HepG2 (cell line): Measurements from ENCODE around the gene ELAPOR1. TPM values are rescaled to one million over a fixed set of nuclear protein-coding genes. Genes with fewer than 3 reads are reported as not detected.

Experiments
- AGO1 ChIP-seq: fragments of 200-400 bp; formaldehyde crosslinking; IDR thresholded peaks from 2 replicates; pipeline ENCODE4 v1.6.1; 2017; ENCODE audit warnings: mild to moderate bottlenecking, low read depth, low read length, moderate library complexity; ENCODE audit not compliant: poor library complexity, severe bottlenecking
- CENPX ChIP-seq: sonication (generic); formaldehyde crosslinking; IDR thresholded peaks from 2 replicates; pipeline ENCODE4 v1.9.0; 2021; ENCODE audit warnings: mild to moderate bottlenecking, missing genetic modification reagents, moderate library complexity
- HDAC6 ChIP-seq: fragments of 200-600 bp; sonication (generic); IDR thresholded peaks from 2 replicates; pipeline ENCODE4 v1.7.0; 2017; ENCODE audit warnings: mild to moderate bottlenecking, antibody characterized with exemption, low read length, low read depth
- KLF11 ChIP-seq: IDR thresholded peaks from 2 replicates; pipeline ENCODE4 v1.6.1; 2016; ENCODE audit warnings: missing compliant biosample characterization
- ZMAT3 ChIP-seq: sonication (generic); formaldehyde crosslinking; conservative IDR thresholded peaks from 2 replicates; pipeline ENCODE4 v1.7.0; 2021; ENCODE audit warnings: missing genetic modification reagents
- ZNF20 ChIP-seq: sonication (generic); formaldehyde crosslinking; IDR thresholded peaks from 2 replicates; pipeline ENCODE4 v1.4.0; 2020; ENCODE audit warnings: mild to moderate bottlenecking, moderate library complexity, missing genetic modification reagents
- ZNF263 ChIP-seq: sonication (generic); formaldehyde crosslinking; IDR thresholded peaks from 2 replicates; pipeline ENCODE4 v1.4.0; 2020; ENCODE audit warnings: missing genetic modification reagents
- ZNF800 ChIP-seq: sonication (generic); formaldehyde crosslinking; IDR thresholded peaks from 2 replicates; pipeline ENCODE4 v1.4.0; 2020; ENCODE audit warnings: missing genetic modification reagents
- ZSCAN12 ChIP-seq: sonication (generic); formaldehyde crosslinking; IDR thresholded peaks from 2 replicates; pipeline ENCODE4 v1.9.0; 2021; ENCODE audit warnings: mild to moderate bottlenecking, missing genetic modification reagents
- polyA plus RNA-seq, 8 experiments: library from polyadenylated mRNA; depleted of rRNA in 3 of 8; stranded (reverse) in 7 of 8; unstranded in 1 of 8; fragments of >200 nt; fragmentation: Illumina TruSeq in 4 of 8; extraction: Trizol in 4 of 8; gene quantifications; 2 replicates each; pipeline versions ENCODE4 v1.2.1 to v1.2.3, GENCODE V29; 2011 to 2016; ENCODE audit warnings: low read depth in 4 of 8, missing spikeins in 1 of 8, mixed read lengths in 1 of 8; ENCODE audit not compliant: insufficient read depth in 1 of 8
- total RNA-seq, 5 experiments: library from RNA; depleted of rRNA; stranded (reverse); fragments of >200 nt; fragmentation: Illumina TruSeq; extraction: Trizol; gene quantifications; 2 replicates each; pipeline ENCODE4 v1.2.3, GENCODE V29; 2016; ENCODE audit warnings: low read depth in 1 of 5
- TF ChIP-seq, protein P1 (sequence below), 2 experiments: sonication (generic) in 1 of 2; formaldehyde crosslinking in 1 of 2; IDR thresholded peaks; 2 replicates each; pipeline versions ENCODE4 v1.4.0 to v1.6.1; 2016 to 2020; ENCODE audit warnings: borderline replicate concordance in 1 of 2, low read depth in 1 of 2, mild to moderate bottlenecking in 1 of 2, missing genetic modification reagents in 1 of 2
- TF ChIP-seq, protein P2 (sequence below): sonication (generic); formaldehyde crosslinking; IDR thresholded peaks from 2 replicates; pipeline ENCODE4 v1.9.0; 2021; ENCODE audit warnings: missing genetic modification reagents, borderline replicate concordance
- TF ChIP-seq, protein P3 (sequence below): sonication (generic); formaldehyde crosslinking; IDR thresholded peaks from 2 replicates; pipeline ENCODE4 v1.5.0; 2020; ENCODE audit warnings: missing genetic modification reagents
- TF ChIP-seq, protein P4 (sequence below): sonication (generic); formaldehyde crosslinking; IDR thresholded peaks from 2 replicates; pipeline ENCODE4 v1.4.0; 2020; ENCODE audit warnings: missing genetic modification reagents

Gene ELAPOR1
- total and polyA plus RNA-seq, 2 of the 13 experiments (the other 11 are each of a cell fraction or from before 2014, with no cell fraction given): 0.13 to 0.20 TPM

- TF ChIP-seq, protein P1, sequence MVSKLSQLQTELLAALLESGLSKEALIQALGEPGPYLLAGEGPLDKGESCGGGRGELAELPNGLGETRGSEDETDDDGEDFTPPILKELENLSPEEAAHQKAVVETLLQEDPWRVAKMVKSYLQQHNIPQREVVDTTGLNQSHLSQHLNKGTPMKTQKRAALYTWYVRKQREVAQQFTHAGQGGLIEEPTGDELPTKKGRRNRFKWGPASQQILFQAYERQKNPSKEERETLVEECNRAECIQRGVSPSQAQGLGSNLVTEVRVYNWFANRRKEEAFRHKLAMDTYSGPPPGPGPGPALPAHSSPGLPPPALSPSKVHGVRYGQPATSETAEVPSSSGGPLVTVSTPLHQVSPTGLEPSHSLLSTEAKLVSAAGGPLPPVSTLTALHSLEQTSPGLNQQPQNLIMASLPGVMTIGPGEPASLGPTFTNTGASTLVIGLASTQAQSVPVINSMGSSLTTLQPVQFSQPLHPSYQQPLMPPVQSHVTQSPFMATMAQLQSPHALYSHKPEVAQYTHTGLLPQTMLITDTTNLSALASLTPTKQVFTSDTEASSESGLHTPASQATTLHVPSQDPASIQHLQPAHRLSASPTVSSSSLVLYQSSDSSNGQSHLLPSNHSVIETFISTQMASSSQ (IDR thresholded peaks at IDR 0.05; ENCODE audit: low read depth): peak; percentile 38
- TF ChIP-seq, protein P1 (CRISPR knock-in tag; IDR thresholded peaks at IDR 0.05; ENCODE audit: borderline replicate concordance): peak; percentile 74; the same call in 1 of the 2 replicates
- TF ChIP-seq ZSCAN12 (CRISPR knock-in tag) (no peak), ZNF800 (CRISPR knock-in tag) (no peak), CENPX (CRISPR knock-in tag) (no peak), AGO1 (no peak), ZNF263 (peak; percentile 35; the same call in 1 of the 2 replicates), ZNF20 (CRISPR knock-in tag) (no peak), KLF11 (CRISPR knock-in tag) (no peak), HDAC6 (no peak), ZMAT3 (CRISPR knock-in tag) (no peak)
- TF ChIP-seq, protein P2, sequence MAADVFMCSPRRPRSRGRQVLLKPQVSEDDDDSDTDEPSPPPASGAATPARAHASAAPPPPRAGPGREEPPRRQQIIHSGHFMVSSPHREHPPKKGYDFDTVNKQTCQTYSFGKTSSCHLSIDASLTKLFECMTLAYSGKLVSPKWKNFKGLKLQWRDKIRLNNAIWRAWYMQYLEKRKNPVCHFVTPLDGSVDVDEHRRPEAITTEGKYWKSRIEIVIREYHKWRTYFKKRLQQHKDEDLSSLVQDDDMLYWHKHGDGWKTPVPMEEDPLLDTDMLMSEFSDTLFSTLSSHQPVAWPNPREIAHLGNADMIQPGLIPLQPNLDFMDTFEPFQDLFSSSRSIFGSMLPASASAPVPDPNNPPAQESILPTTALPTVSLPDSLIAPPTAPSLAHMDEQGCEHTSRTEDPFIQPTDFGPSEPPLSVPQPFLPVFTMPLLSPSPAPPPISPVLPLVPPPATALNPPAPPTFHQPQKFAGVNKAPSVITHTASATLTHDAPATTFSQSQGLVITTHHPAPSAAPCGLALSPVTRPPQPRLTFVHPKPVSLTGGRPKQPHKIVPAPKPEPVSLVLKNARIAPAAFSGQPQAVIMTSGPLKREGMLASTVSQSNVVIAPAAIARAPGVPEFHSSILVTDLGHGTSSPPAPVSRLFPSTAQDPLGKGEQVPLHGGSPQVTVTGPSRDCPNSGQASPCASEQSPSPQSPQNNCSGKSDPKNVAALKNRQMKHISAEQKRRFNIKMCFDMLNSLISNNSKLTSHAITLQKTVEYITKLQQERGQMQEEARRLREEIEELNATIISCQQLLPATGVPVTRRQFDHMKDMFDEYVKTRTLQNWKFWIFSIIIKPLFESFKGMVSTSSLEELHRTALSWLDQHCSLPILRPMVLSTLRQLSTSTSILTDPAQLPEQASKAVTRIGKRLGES (CRISPR knock-in tag): no peak
- TF ChIP-seq, protein P3, sequence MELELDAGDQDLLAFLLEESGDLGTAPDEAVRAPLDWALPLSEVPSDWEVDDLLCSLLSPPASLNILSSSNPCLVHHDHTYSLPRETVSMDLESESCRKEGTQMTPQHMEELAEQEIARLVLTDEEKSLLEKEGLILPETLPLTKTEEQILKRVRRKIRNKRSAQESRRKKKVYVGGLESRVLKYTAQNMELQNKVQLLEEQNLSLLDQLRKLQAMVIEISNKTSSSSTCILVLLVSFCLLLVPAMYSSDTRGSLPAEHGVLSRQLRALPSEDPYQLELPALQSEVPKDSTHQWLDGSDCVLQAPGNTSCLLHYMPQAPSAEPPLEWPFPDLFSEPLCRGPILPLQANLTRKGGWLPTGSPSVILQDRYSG (CRISPR knock-in tag): no peak
- TF ChIP-seq, protein P4, sequence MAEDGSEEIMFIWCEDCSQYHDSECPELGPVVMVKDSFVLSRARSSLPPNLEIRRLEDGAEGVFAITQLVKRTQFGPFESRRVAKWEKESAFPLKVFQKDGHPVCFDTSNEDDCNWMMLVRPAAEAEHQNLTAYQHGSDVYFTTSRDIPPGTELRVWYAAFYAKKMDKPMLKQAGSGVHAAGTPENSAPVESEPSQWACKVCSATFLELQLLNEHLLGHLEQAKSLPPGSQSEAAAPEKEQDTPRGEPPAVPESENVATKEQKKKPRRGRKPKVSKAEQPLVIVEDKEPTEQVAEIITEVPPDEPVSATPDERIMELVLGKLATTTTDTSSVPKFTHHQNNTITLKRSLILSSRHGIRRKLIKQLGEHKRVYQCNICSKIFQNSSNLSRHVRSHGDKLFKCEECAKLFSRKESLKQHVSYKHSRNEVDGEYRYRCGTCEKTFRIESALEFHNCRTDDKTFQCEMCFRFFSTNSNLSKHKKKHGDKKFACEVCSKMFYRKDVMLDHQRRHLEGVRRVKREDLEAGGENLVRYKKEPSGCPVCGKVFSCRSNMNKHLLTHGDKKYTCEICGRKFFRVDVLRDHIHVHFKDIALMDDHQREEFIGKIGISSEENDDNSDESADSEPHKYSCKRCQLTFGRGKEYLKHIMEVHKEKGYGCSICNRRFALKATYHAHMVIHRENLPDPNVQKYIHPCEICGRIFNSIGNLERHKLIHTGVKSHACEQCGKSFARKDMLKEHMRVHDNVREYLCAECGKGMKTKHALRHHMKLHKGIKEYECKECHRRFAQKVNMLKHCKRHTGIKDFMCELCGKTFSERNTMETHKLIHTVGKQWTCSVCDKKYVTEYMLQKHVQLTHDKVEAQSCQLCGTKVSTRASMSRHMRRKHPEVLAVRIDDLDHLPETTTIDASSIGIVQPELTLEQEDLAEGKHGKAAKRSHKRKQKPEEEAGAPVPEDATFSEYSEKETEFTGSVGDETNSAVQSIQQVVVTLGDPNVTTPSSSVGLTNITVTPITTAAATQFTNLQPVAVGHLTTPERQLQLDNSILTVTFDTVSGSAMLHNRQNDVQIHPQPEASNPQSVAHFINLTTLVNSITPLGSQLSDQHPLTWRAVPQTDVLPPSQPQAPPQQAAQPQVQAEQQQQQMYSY (CRISPR knock-in tag): peak; percentile 94
These were observed 43.0 kb downstream of the ELAPOR1 start (continued) for GRCh38 chr1:109156916-109157385.
